GM12878 (cell line): Measurements from ENCODE around the gene TTLL11. TPM values are rescaled to one million over a fixed set of nuclear protein-coding genes. Genes with fewer than 3 reads are reported as not detected.

Experiments
- ATAC-seq: fragments of 200-7000 bp; cut with Tn5 transposase; 3 replicates; pipeline ENCODE4 v1.9.1; 2020; ENCODE audit warnings: mild to moderate bottlenecking, moderate library complexity
- BruUV-seq: library from RNA; stranded (reverse); fragments of 400-500 nt; replicated peaks from 2 replicates; lab custom pipeline; 2021; lab: Mats Ljungman, UMichigan
- CTCF ChIA-PET: fragments of 300-600 bp; sonication (Branson Sonifier 250); formaldehyde crosslinking; extraction: SDS; loops from one replicate; lab custom pipeline; 2021; ENCODE audit warnings: inconsistent platforms; lab: Yijun Ruan, JAX
- POLR2A ChIA-PET: fragments of 350-600 bp; formaldehyde crosslinking; extraction: SDS; loops from one replicate; lab custom pipeline; 2021; ENCODE audit warnings: inconsistent platforms; lab: Charles Lee
- RAD21 ChIA-PET: fragments of 300-600 bp; sonication (Branson Sonifier 250); formaldehyde crosslinking; loops from one replicate; lab custom pipeline; 2023; ENCODE audit warnings: antibody characterized with exemption; ENCODE audit not compliant: unreplicated experiment; lab: Charles Lee
- SMC1A ChIA-PET: fragments of 300-600 bp; sonication (Branson Sonifier 250); formaldehyde crosslinking; loops from one replicate; lab custom pipeline; 2023; ENCODE audit not compliant: unreplicated experiment, uncharacterized antibody; lab: Charles Lee
- DNase-seq: peaks from one replicate; pipeline ENCODE4 v3.0.0-alpha.2; 2011; ENCODE audit warnings: low read depth, low spot score
- FAIRE-seq: peaks from 3 replicates; lab custom pipeline; 2011; peaks lifted over from hg19 to GRCh38; lab: Jason Lieb, UNC
- H2AFZ ChIP-seq: 2 replicates; pipeline ENCODE4 v1.6.0; 2011; ENCODE audit warnings: low read depth, low read length, control low read depth; ENCODE audit not compliant: control insufficient read depth
- H3K27ac ChIP-seq: 2 replicates; pipeline ENCODE4 v1.5.1; 2011; ENCODE audit warnings: control low read depth; ENCODE audit not compliant: control insufficient read depth, insufficient read depth
- H3K27me3 ChIP-seq, 2 experiments: replicated peaks in 1 of 2; 2 replicates each; pipeline versions ENCODE4 v1.6.0 to v1.6.1; 2011; ENCODE audit warnings: low read length in 1 of 2; ENCODE audit not compliant: control insufficient read depth in 2 of 2, insufficient read depth in 2 of 2
- H3K36me3 ChIP-seq, 2 experiments: 2 replicates each; pipeline ENCODE4 v1.5.1; 2011; ENCODE audit warnings: low read length in 1 of 2; ENCODE audit not compliant: control insufficient read depth in 2 of 2, insufficient read depth in 2 of 2
- H3K4me1 ChIP-seq: 2 replicates; pipeline ENCODE4 v1.6.1; 2011; ENCODE audit warnings: mild to moderate bottlenecking, low read length, moderate library complexity, mixed read lengths; ENCODE audit not compliant: control insufficient read depth, insufficient read depth
- H3K4me2 ChIP-seq: 2 replicates; pipeline ENCODE4 v1.6.0; 2011; ENCODE audit warnings: control low read depth; ENCODE audit not compliant: control insufficient read depth, insufficient read depth
- H3K4me3 ChIP-seq: fragments of 200-600 bp; sonication (generic); 2 replicates; pipeline ENCODE4 v1.5.1; 2016
- H3K79me2 ChIP-seq: 2 replicates; pipeline ENCODE4 v1.6.0; 2011; ENCODE audit warnings: low read length; ENCODE audit not compliant: control insufficient read depth, insufficient read depth
- H3K9ac ChIP-seq: 2 replicates; pipeline ENCODE4 v1.8.0; 2011; ENCODE audit warnings: low read length, control low read depth, mixed read lengths; ENCODE audit not compliant: control insufficient read depth, insufficient read depth
- H3K9me3 ChIP-seq: replicated peaks from 3 replicates; pipeline ENCODE4 v1.5.1; 2011; ENCODE audit warnings: mild to moderate bottlenecking, low read length; ENCODE audit not compliant: control insufficient read depth, insufficient read depth
- H4K20me1 ChIP-seq: 2 replicates; pipeline ENCODE4 v1.6.0; 2011; ENCODE audit not compliant: control insufficient read depth, insufficient read depth
- BACH1 ChIP-seq: fragments of 450-650 bp; IDR thresholded peaks from 2 replicates; pipeline ENCODE4 v1.6.1; 2017; ENCODE audit warnings: mild to moderate bottlenecking, borderline replicate concordance
- EZH2 ChIP-seq: IDR thresholded peaks from 2 replicates; pipeline ENCODE4 v1.6.1; 2012; ENCODE audit warnings: low read depth, mild to moderate bottlenecking, control low read depth, inconsistent platforms, low read length, borderline replicate concordance; ENCODE audit not compliant: control insufficient read depth
- FOXM1 ChIP-seq: IDR thresholded peaks from 2 replicates; pipeline ENCODE4 v1.6.1; 2012; ENCODE audit warnings: low read depth, mild to moderate bottlenecking, inconsistent platforms, low read length, moderate library complexity
- GATAD2B ChIP-seq: fragments of 450-650 bp; conservative IDR thresholded peaks from 2 replicates; pipeline ENCODE4 v1.6.1; 2017; ENCODE audit warnings: low read depth, mild to moderate bottlenecking, moderate library complexity
- KDM1A ChIP-seq: fragments of 200-600 bp; sonication (generic); IDR thresholded peaks from 2 replicates; pipeline ENCODE4 v1.6.1; 2016; ENCODE audit warnings: borderline replicate concordance
- MYC ChIP-seq: IDR thresholded peaks from 2 replicates; pipeline ENCODE4 v1.6.1; 2011; ENCODE audit warnings: mild to moderate bottlenecking, low read length, moderate library complexity, inconsistent platforms; ENCODE audit not compliant: insufficient read depth, insufficient replicate concordance, insufficient read length, severe bottlenecking
- NFXL1 ChIP-seq: fragments of 450-650 bp; IDR thresholded peaks from 2 replicates; pipeline ENCODE4 v1.6.1; 2017; ENCODE audit warnings: antibody characterized with exemption, mild to moderate bottlenecking, borderline replicate concordance
- PAX8 ChIP-seq: fragments of 450-650 bp; IDR thresholded peaks from 2 replicates; pipeline ENCODE4 v1.6.1; 2017; ENCODE audit warnings: mild to moderate bottlenecking, moderate library complexity
- RFX5 ChIP-seq: IDR thresholded peaks from 2 replicates; pipeline ENCODE4 v1.6.1; 2011; ENCODE audit warnings: low read depth, low read length, improper control_type of control experiment
- SIN3A ChIP-seq: IDR thresholded peaks from 2 replicates; pipeline ENCODE4 v1.6.1; 2012; ENCODE audit warnings: low read depth, low read length, improper control_type of control experiment
- SMAD1 ChIP-seq: fragments of 450-650 bp; IDR thresholded peaks from 2 replicates; pipeline ENCODE4 v1.6.1; 2018; ENCODE audit warnings: mild to moderate bottlenecking, low read depth; ENCODE audit not compliant: partially characterized antibody
- SP1 ChIP-seq: IDR thresholded peaks from one replicate; pipeline ENCODE4 v1.6.1; 2011; ENCODE audit warnings: low read depth, low read length
- SREBF1 ChIP-seq: IDR thresholded peaks from 2 replicates; pipeline ENCODE4 v1.6.1; 2012; ENCODE audit warnings: mild to moderate bottlenecking, low read length
- SREBF2 ChIP-seq: IDR thresholded peaks from 2 replicates; pipeline ENCODE4 v1.6.1; 2012; ENCODE audit warnings: mild to moderate bottlenecking, low read length
- YY1 ChIP-seq: IDR thresholded peaks from 2 replicates; pipeline ENCODE4 v1.6.1; 2011; ENCODE audit warnings: low read depth, mild to moderate bottlenecking, low read length
- ZNF24 ChIP-seq: fragments of 450-650 bp; IDR thresholded peaks from 2 replicates; pipeline ENCODE4 v1.6.1; 2017; ENCODE audit warnings: antibody characterized with exemption, mild to moderate bottlenecking
- WGBS: methylation state at CpG from one replicate; pipeline ENCODE4 v1.1.6; 2016; ENCODE audit warnings: low lambda C conversion rate; ENCODE audit not compliant: insufficient replicate concordance, insufficient coverage; ENCODE audit errors: missing lambda C conversion rate; 5-methylcytosine and 5-hydroxymethylcytosine counted together
- in situ Hi-C: fragments of 300-500 bp; cut with MboI; formaldehyde crosslinking; loops from 9 replicates; pipeline ENCODE4 v1.14.3; 2018; ENCODE audit warnings: mixed read lengths
- intact Hi-C: fragments of 100-400 bp; cut with micrococcal nuclease; formaldehyde crosslinking; loops from one replicate; pipeline ENCODE4 v1.14.2; 2022; ENCODE audit not compliant: unreplicated experiment
- polyA plus RNA-seq, 11 experiments: library from polyadenylated mRNA; depleted of rRNA in 4 of 11; unstranded in 6 of 11; stranded (reverse) in 5 of 11; fragments of >200 nt; fragmentation: Nextera tagmentation in 4 of 11; fragmentation: Illumina TruSeq in 1 of 11; extraction: Ambion mirVana in 4 of 11; extraction: Trizol in 1 of 11; gene quantifications; 1 replicate in 1 of 11; 2 replicates in 10 of 11; pipeline versions ENCODE4 v1.2.1 to v1.2.3, GENCODE V29; 2011 to 2016; ENCODE audit warnings: inconsistent platforms in 2 of 11, missing spikeins in 2 of 11, low read depth in 1 of 11
- total RNA-seq, 4 experiments: library from RNA; depleted of rRNA in 3 of 4; stranded (reverse); fragments of >200 nt in 3 of 4; fragmentation: Illumina TruSeq in 1 of 4; extraction: Trizol in 1 of 4; gene quantifications; 2 replicates each; pipeline versions ENCODE4 v1.2.1 to v1.2.3, GENCODE V29; 2013 to 2021
- TF ChIP-seq, protein P1 (sequence below): fragments of 450-650 bp; IDR thresholded peaks from 2 replicates; pipeline ENCODE4 v1.6.1; 2014; ENCODE audit warnings: mild to moderate bottlenecking
- TF ChIP-seq, protein P2 (sequence below): IDR thresholded peaks from 2 replicates; pipeline ENCODE4 v1.6.1; 2012; ENCODE audit warnings: mild to moderate bottlenecking, low read depth, low read length
- TF ChIP-seq, protein P3 (sequence below): fragments of 450-650 bp; IDR thresholded peaks from 2 replicates; pipeline ENCODE4 v1.6.1; 2016; ENCODE audit warnings: mild to moderate bottlenecking

Gene TTLL11
- total and polyA plus RNA-seq, 10 of the 15 experiments (the other 5 are each of a cell fraction or from before 2014, with no cell fraction given): 1.2 to 3.7 (median 2.9) TPM

DNA sequence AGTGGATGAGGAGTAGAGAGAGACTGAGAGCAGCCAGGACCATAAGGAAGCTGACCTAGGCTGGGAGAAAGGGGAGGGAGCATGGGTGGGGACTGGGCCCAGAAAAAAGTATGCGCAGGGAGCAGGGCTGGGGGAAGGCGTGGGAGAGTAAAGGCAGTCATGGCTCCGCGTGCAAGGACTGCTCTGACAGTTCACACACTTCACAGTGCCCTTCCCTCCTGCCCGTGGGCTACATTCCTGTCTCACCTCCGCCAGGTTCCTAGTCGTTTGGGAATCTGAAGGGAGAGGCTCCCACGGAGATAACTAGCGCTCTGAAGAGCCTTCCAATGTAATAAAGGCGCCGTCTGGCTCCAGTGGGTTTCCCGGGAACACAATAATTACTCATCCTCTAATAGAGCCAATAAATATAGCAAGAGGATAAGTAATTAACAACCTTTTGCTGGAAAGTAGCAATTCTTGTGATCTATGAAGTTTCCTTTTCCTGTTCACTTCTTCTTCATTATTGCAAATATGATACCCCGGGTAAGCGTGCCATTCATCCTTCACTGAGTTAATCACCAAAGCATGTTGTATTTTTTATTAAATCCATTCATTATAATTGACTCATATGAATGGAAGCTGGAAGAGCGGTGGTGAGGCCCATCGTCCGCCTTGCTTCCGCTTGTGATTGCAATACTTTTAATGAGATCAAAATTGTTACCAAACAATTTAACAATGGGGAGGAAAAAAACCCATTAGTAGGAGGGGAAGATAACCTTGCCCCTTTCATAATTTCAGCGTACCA lies 39.3 kb downstream of the TTLL11 start (continued):
- TF ChIP-seq BACH1 (no peak), RFX5 (no peak), SIN3A (no peak)
- TF ChIP-seq, protein P1, sequence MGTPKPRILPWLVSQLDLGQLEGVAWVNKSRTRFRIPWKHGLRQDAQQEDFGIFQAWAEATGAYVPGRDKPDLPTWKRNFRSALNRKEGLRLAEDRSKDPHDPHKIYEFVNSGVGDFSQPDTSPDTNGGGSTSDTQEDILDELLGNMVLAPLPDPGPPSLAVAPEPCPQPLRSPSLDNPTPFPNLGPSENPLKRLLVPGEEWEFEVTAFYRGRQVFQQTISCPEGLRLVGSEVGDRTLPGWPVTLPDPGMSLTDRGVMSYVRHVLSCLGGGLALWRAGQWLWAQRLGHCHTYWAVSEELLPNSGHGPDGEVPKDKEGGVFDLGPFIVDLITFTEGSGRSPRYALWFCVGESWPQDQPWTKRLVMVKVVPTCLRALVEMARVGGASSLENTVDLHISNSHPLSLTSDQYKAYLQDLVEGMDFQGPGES: no peak

DNA sequence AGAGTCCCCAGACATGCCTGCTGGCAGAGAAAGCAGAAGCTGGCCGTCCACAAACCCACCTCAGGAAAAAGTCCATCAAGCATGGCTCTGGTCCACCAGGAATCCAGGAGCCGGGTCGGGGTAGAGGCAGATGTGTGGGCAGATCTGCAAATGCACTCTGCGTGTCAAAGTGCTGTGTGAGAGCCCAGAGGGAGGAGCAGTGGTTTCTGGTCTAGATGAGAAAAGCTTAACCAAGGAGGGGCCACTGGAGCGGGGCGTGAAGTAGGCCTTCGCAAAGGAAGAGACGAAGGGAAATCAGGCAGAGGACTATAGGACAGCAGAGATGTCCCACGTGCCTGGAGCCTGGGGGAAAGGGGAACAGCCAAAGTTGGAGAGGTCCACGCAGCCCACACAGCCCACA lies 40.0 kb downstream of the TTLL11 start:
- peaks cover 5% of the 10 kb centered on the region for H3K4me1 ChIP-seq
- H3K9me3 ChIP-seq: no peaks in the 10 kb centered on the region
- intact Hi-C loops (no loop called here), in situ Hi-C loops (no loop called here)
- H3K9ac ChIP-seq: no peak overlapping the region
- CTCF ChIA-PET: interaction anchor here (1.0 kb wide), 1 partner anchor 71 kb away, joined by 3 read pairs; no protein-coding TSS in a partner anchor
- WGBS: 76% methylated on average over 10 of the region's 10 CpGs
- FAIRE-seq: no peak
- no TSS peak for BruUV-seq
- SMC1A ChIA-PET: no interaction called here
- no peaks in the 10 kb centered on the region for H3K27me3 ChIP-seq
- DNase-seq: no peak
- no peaks in the 10 kb centered on the region for H3K79me2 ChIP-seq
- ATAC-seq: no peak
- no peak overlapping the region for H2AFZ ChIP-seq
- no peaks in the 10 kb centered on the region for H4K20me1 ChIP-seq
- POLR2A ChIA-PET: no interaction called here
- H3K4me2 ChIP-seq: no peak overlapping the region
- H3K27ac ChIP-seq: no peak overlapping the region
- no peak for TF ChIP-seq SP1
- no peak for TF ChIP-seq SREBF2
- TF ChIP-seq FOXM1: no peak
- no peak for TF ChIP-seq KDM1A
- TF ChIP-seq PAX8: no peak
- TF ChIP-seq NFXL1: no peak
- no peak for TF ChIP-seq SMAD1
- TF ChIP-seq ZNF24: no peak
- TF ChIP-seq, protein P2, sequence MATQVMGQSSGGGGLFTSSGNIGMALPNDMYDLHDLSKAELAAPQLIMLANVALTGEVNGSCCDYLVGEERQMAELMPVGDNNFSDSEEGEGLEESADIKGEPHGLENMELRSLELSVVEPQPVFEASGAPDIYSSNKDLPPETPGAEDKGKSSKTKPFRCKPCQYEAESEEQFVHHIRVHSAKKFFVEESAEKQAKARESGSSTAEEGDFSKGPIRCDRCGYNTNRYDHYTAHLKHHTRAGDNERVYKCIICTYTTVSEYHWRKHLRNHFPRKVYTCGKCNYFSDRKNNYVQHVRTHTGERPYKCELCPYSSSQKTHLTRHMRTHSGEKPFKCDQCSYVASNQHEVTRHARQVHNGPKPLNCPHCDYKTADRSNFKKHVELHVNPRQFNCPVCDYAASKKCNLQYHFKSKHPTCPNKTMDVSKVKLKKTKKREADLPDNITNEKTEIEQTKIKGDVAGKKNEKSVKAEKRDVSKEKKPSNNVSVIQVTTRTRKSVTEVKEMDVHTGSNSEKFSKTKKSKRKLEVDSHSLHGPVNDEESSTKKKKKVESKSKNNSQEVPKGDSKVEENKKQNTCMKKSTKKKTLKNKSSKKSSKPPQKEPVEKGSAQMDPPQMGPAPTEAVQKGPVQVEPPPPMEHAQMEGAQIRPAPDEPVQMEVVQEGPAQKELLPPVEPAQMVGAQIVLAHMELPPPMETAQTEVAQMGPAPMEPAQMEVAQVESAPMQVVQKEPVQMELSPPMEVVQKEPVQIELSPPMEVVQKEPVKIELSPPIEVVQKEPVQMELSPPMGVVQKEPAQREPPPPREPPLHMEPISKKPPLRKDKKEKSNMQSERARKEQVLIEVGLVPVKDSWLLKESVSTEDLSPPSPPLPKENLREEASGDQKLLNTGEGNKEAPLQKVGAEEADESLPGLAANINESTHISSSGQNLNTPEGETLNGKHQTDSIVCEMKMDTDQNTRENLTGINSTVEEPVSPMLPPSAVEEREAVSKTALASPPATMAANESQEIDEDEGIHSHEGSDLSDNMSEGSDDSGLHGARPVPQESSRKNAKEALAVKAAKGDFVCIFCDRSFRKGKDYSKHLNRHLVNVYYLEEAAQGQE: no peak
- no peak for TF ChIP-seq EZH2
- TF ChIP-seq, protein P3, sequence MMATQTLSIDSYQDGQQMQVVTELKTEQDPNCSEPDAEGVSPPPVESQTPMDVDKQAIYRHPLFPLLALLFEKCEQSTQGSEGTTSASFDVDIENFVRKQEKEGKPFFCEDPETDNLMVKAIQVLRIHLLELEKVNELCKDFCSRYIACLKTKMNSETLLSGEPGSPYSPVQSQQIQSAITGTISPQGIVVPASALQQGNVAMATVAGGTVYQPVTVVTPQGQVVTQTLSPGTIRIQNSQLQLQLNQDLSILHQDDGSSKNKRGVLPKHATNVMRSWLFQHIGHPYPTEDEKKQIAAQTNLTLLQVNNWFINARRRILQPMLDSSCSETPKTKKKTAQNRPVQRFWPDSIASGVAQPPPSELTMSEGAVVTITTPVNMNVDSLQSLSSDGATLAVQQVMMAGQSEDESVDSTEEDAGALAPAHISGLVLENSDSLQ: no peak
- no peak for TF ChIP-seq SREBF1
- TF ChIP-seq GATAD2B: no peak
- no peak for TF ChIP-seq MYC
- no peak for TF ChIP-seq YY1
- no peaks in the 10 kb centered on the region for H3K36me3 ChIP-seq
- no peak overlapping the region for H3K4me3 ChIP-seq
- RAD21 ChIA-PET: no interaction called here
